Astrocyte (in vitro differentiated cells and primary cell): ENCODE data around the gene KRTAP9-7.
"Not testable (repeated sequence)": the region's sequence is repeated elsewhere in the genome, so short reads cannot be mapped to it uniquely, and the experiment has no call there.

Experiments used
- EZH2 ChIP-seq: IDR thresholded peaks from 2 replicates; pipeline ENCODE4 v1.6.1; 2012; ENCODE audit warnings: mild to moderate bottlenecking, low read length, inconsistent platforms; ENCODE audit not compliant: insufficient read depth
- TF ChIP-seq, protein P1 (sequence below): IDR thresholded peaks from 2 replicates; pipeline ENCODE4 v1.5.1; 2011; ENCODE audit warnings: low read depth, mild to moderate bottlenecking, inconsistent platforms, low read length, moderate library complexity; ENCODE audit not compliant: insufficient read depth

DNA sequence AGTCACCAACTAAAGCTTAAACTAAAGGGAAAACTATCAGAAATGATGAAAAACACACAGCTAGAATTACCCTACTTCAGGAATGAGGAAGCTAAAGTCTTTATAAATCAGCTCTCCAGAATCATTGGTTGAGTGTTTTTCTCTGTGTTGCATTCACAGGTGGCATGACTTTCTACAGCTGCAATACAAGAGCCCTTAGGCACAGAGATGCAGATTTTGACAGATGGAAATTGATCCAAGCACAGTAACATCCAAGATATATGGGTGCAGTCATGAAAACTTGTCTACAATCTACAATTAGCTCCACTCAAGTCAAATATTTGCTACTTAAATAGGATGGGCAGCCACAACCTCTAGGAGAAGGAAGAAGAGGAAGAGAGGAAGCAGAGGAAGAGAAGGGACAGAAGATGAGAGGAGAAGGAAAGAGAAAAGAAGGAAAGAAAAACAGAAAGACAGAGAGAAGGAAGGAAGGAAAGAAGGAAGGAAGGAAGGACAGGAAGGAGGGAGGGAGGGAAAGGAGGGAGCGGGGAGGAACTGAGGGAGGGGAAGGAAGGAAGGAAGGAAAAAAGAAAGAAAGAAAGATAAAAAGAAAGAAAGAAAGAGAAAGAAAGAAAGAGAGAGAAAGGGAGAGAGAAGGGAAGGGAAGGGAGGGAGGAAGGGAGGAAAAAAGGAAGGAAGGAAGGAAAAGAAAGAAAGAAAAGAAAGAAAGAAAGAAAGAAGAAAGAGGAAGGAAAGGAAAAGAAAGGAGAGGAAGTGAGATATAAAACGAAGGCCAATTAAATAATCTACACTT lies 28.3 kb upstream of the KRTAP9-7 start:
- TF ChIP-seq, protein P1, sequence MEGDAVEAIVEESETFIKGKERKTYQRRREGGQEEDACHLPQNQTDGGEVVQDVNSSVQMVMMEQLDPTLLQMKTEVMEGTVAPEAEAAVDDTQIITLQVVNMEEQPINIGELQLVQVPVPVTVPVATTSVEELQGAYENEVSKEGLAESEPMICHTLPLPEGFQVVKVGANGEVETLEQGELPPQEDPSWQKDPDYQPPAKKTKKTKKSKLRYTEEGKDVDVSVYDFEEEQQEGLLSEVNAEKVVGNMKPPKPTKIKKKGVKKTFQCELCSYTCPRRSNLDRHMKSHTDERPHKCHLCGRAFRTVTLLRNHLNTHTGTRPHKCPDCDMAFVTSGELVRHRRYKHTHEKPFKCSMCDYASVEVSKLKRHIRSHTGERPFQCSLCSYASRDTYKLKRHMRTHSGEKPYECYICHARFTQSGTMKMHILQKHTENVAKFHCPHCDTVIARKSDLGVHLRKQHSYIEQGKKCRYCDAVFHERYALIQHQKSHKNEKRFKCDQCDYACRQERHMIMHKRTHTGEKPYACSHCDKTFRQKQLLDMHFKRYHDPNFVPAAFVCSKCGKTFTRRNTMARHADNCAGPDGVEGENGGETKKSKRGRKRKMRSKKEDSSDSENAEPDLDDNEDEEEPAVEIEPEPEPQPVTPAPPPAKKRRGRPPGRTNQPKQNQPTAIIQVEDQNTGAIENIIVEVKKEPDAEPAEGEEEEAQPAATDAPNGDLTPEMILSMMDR: not testable (repeated sequence)
- TF ChIP-seq EZH2: not testable (repeated sequence)
